Epithelial cell of esophagus (primary cell): Measurements from ENCODE around the gene NEU3.
"Not testable (repeated sequence)": the region's sequence is repeated elsewhere in the genome, so short reads cannot be mapped to it uniquely, and the experiment has no call there.

Experiments used
- DNase-seq: peaks from one replicate; pipeline ENCODE4 v3.0.0; 2010; ENCODE audit warnings: low read depth
- H3K4me3 ChIP-seq: 2 replicates; pipeline ENCODE4 v1.5.1; 2011; ENCODE audit warnings: mild to moderate bottlenecking, low read length, control low read depth
- CTCF ChIP-seq: IDR thresholded peaks from 2 replicates; pipeline ENCODE4 v1.5.1; 2011; ENCODE audit warnings: low read depth, mild to moderate bottlenecking, low read length, control low read depth, inconsistent platforms; ENCODE audit not compliant: insufficient read depth; ENCODE audit errors: missing control alignments

The NEU3 gene

GRCh38 chr11:74950374-74950969 is 38.3 kb upstream of the NEU3 start:
- DNase-seq, result no peak
- TF ChIP-seq CTCF, result no peak
- peak overlapping the region; percentile 99 for H3K4me3 ChIP-seq

GRCh38 chr11:74951226-74951625 is 37.5 kb upstream of the NEU3 start:
- no peak for TF ChIP-seq CTCF
- DNase-seq, result no peak
- H3K4me3 ChIP-seq, result no peak overlapping the region

GRCh38 chr11:74952752-74953151 is 36.0 kb upstream of the NEU3 start:
- no peak for TF ChIP-seq CTCF
- no peak for DNase-seq
- H3K4me3 ChIP-seq, result no peak overlapping the region

GRCh38 chr11:74953451-74953850 is 35.3 kb upstream of the NEU3 start:
- no peak for DNase-seq
- H3K4me3 ChIP-seq, result no peak overlapping the region
- no peak for TF ChIP-seq CTCF

GRCh38 chr11:74954199-74954598 is 34.5 kb upstream of the NEU3 start:
- TF ChIP-seq CTCF, result no peak
- no peak overlapping the region for H3K4me3 ChIP-seq
- DNase-seq, result no peak

- no peak for DNase-seq
- no peak overlapping the region for H3K4me3 ChIP-seq
- TF ChIP-seq CTCF, result no peak
Observed at GRCh38 chr11:74956397-74957015, 32.2 kb upstream of the NEU3 start.

GRCh38 chr11:74957937-74958629 is 30.6 kb upstream of the NEU3 start:
- no peak for TF ChIP-seq CTCF
- no peak for DNase-seq
- H3K4me3 ChIP-seq, result no peak overlapping the region

GRCh38 chr11:74960128-74960527 is 28.6 kb upstream of the NEU3 start:
- not testable (repeated sequence) for H3K4me3 ChIP-seq, DNase-seq
